Vagina (tissue), 2 donors: ENCODE data around the gene ZBTB5.

Experiments used
- POLR2A ChIP-seq, 2 donors: fragments of 450-650 bp; IDR thresholded peaks; one replicate each; pipeline ENCODE4 v1.6.1; 2017; ENCODE audit warnings: antibody characterized with exemption in 2 of 2, mild to moderate bottlenecking in 2 of 2, moderate library complexity in 2 of 2
- TF ChIP-seq, protein P1 (sequence below), 3 experiments: fragments of 450-650 bp in 2 of 3; fragments of 200-600 bp in 1 of 3; sonication (generic) in 1 of 3; IDR thresholded peaks; one replicate each; pipeline ENCODE4 v1.5.1; 2017 to 2019; ENCODE audit warnings: antibody characterized with exemption in 3 of 3, mild to moderate bottlenecking in 2 of 3, moderate library complexity in 2 of 3

DNA sequence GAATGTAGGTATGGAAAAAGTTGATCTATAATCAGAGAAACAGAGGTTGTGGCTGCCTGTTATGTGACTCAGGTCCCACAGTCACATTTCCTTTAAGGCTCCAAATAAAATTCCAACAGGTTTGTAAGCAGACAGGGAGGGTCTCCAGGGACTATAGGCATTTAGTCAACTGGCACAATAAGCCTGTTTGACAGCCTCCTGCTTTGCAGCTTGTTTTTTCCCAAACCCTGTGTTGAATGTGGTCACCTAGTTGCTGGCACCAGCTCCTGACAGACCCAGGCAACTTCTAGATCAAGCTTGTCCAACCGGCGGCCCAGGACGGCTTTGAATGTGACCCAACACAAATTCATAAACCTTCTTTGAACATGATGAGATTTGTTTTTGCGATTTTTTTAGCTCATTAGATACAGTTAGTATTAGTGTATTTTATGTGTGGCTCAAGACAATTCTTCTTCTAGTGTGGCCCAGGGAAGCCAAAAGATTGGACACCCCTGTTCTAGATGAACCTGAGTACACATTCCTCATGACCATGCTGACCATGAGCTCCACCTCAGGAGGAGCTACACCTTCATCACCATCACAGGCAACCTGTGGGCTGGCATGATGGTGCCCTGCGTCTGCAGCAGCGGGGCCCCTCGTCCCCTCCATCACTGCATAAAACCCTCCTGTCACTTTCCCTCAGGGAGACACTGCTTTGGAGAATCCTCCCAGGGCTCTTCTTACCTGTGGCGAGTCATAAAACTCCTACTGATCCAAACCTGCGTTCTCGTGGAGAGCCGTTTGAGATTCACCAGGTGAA, 58.4 kb downstream of the ZBTB5 start:
- TF ChIP-seq, protein P1, sequence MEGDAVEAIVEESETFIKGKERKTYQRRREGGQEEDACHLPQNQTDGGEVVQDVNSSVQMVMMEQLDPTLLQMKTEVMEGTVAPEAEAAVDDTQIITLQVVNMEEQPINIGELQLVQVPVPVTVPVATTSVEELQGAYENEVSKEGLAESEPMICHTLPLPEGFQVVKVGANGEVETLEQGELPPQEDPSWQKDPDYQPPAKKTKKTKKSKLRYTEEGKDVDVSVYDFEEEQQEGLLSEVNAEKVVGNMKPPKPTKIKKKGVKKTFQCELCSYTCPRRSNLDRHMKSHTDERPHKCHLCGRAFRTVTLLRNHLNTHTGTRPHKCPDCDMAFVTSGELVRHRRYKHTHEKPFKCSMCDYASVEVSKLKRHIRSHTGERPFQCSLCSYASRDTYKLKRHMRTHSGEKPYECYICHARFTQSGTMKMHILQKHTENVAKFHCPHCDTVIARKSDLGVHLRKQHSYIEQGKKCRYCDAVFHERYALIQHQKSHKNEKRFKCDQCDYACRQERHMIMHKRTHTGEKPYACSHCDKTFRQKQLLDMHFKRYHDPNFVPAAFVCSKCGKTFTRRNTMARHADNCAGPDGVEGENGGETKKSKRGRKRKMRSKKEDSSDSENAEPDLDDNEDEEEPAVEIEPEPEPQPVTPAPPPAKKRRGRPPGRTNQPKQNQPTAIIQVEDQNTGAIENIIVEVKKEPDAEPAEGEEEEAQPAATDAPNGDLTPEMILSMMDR (IDR thresholded peaks at IDR 0.05) = no peak
- no peak for TF ChIP-seq POLR2A (IDR thresholded peaks at IDR 0.05)
